Activated CD4-positive, CD25-positive, alpha-beta regulatory T cell treated with anti-CD3 and anti-CD28 coated beads, Interleukin-2, amount 50 U/mL, for 16 hours (primary cell): ENCODE results near the gene PRR23C.

ENCODE experiments used
- DNase-seq: peaks from one replicate; pipeline ENCODE4 v3.0.0-alpha.2; 2020; ENCODE audit warnings: low read depth, low spot score

Gene PRR23C

GRCh38 chr3:138995706-138996105 is 49.0 kb downstream of the PRR23C start:
- DNase-seq = no peak
